Endometrium (tissue), 2 donors: Measurements from ENCODE around the gene IL17B.

ENCODE experiments used
- FAIRE-seq: peaks from 2 replicates; lab custom pipeline; 2012; peaks lifted over from hg19 to GRCh38; lab: Jason Lieb, UNC
- donor health status: control.
- donor health status: control.

The IL17B gene

GRCh38 chr5:149357370-149358293 is 21.5 kb downstream of the IL17B start, which contains the start of gene PCYOX1L:
PCYOX1L (plus strand) TSS chr5:149358046; CDS start chr5:149358069, 23 bp downstream.
- FAIRE-seq, result no peak

DNA sequence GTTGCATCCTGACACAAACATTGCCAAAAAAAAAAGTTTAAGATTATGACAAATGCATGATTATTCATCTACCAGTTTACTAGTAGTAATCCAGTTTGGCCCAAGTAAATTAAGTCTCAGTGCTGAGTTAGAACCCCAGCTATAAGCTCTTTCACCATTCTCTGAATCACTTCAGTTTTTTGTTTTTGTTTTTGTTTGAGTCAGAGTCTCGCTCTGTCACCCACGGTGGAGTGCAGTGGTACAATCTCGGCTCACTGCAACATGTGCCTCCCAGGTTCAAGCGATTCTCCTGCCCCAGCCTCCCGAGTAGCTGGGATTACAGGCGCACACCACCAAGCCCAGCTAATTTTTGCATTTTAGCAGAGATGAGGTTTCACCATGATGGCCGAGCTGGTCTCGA is 22.7 kb downstream of the IL17B start:
- no peak for FAIRE-seq

DNA sequence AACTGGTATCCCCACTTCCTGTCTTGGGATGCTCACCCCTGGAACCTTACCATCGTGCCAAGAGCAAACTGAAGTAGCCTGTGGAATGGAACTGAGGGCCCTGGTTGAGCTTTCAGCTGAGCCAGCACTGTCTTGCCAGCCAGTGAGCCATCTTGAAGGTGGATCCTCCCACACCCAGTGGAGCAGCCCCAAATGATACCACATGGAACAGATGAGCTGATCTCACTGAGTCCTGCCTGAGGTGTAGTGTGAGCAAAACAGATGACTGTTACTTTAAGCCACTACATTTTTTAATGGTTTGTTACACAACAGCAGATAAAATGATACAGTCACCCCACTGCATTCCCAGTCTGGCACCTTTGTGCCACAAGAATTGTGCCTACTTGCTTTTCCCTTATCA is 23.4 kb downstream of the IL17B start:
- no peak for FAIRE-seq

DNA sequence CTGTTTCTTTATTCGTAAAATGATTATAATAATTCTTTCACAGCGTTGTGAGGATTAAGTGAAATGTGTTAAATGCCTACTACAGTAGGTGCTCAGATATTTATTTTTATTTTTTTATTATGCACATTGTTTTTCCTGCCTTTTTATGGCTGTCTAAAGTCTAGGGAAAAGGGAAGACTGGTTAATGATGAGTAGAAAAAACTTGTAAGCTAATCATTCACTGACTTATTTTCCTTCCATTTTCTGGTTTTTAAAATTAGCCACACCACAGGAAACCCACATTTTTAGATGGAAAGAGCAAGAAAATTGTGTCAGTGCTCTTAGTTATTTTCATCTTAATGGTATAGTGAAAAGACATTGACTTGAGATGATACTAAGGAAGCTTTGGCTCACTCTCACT is 25.2 kb downstream of the IL17B start:
- FAIRE-seq, result no peak

DNA sequence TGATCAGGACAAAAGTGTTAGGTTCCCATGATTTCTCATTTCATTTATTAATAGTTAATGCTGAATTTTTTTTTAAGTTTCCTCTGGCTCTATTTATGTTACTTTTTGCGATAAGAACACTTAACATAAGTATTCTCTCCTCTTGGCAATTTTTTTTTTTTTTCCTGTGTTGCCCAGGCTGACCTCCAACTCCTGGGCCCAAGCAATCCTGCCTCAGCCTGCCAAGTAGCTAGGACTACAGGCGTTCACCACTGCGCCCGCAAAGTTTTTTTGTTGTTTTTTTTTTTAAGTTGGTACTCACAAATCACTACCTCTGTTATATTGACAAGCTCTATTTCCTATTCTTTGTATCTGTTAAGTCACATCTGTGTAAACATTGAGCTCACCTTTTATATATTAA is 26.9 kb downstream of the IL17B start:
- no peak for FAIRE-seq

DNA sequence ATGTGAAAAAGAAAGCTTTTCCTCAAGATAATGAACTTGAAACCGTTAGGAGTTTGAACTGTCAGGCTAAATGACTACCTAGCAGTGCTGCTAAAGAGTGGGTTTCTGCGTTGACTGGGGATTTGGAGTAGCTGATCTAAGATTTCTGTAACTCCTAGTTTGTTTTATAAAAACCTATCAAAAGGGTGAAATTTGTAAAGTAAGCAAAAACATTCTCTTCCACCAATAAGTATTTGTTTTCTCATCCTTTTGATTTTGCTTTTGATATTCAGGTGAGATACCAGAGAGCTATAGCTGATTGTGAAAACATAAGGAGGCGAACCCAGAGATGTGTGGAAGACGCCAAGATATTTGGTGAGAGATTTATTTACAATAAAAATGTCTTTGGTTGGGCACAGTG is 29.7 kb downstream of the IL17B start:
- no peak for FAIRE-seq

- FAIRE-seq, result no peak
These were observed 30.6 kb downstream of the IL17B start for GRCh38 chr5:149348518-149348917.

DNA sequence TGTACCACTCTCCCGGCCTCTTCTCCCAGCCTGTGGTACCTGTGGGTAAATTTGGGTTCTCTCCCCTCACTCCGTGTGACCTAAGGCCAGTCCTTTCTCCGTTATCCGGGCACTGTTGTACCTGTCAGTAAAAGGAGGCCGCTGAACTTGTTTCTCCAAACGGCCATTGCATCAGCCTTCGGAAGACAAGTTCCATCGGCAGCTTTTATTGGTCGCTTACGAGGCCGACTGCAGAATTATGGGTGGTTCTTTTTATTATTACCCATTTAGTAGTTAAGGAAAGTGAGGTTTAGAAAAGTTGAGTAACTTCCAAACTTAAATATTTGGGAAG is 33.2 kb downstream of the IL17B start:
- no peak for FAIRE-seq

- peak; percentile 88 for FAIRE-seq
These were observed 33.8 kb downstream of the IL17B start, which contains the start of gene GRPEL2 for GRCh38 chr5:149345147-149345891. GRPEL2 (plus strand) TSS chr5:149345499; CDS start chr5:149345540, 41 bp downstream.

DNA sequence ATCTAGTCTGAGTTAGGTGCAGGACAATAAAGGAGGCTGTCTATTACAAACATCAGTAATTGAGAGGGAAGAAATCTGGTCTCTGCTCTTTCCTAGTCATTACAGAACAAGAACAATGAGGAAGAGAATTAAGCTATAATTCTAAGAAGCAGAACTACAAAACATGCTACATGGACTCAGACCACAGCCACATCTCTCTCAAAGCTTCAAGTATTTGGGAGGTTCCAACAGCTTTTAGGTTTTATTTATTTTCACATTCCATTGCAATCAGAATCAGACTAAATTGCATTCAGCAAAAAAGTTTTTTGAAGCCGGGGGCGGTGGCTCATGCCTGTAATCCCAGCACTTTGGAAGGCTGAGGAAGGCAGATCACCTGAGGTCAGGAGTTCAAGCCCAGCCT is 34.9 kb downstream of the IL17B start:
- no peak for FAIRE-seq

DNA sequence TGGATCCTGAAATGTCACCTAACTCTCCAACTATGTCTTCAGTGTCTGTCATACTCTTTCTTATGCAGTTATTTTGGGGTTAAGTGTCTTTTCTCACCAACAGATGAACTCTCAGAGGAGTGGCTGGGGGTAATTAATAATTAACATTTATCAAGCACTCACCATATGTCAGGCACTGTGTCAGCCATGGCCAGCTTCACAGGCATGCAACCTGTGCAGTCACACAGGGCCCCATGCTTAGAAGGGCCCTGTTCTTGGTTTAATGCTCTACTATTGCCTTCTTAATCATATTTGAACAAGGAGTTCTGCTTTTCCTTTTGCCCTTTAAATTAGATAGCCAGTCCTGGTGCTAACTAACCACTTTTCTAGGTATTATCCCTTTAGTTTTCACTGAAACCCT is 37.2 kb downstream of the IL17B start:
- no peak for FAIRE-seq

- no peak for FAIRE-seq
These were observed 38.2 kb downstream of the IL17B start for GRCh38 chr5:149340920-149341319.

DNA sequence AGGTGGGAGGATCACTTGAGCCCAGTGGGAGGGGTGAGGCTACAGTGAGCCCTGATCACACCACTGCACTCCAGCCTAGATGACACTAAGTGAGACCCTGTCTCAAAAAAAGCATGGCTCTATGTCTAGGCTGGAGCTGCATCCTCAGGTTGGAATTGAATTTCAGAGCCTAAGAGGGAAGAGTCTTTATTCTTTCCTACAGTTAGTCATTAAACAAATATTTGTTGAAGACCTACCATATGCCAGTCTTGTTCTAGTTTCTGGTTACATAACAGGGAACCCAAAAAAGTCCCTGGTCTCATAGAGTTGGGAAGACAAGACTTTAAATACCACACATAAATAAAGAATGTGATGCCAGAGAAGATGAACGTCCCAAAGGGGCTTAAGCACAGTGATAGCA is 40.7 kb downstream of the IL17B start:
- FAIRE-seq, result no peak

DNA sequence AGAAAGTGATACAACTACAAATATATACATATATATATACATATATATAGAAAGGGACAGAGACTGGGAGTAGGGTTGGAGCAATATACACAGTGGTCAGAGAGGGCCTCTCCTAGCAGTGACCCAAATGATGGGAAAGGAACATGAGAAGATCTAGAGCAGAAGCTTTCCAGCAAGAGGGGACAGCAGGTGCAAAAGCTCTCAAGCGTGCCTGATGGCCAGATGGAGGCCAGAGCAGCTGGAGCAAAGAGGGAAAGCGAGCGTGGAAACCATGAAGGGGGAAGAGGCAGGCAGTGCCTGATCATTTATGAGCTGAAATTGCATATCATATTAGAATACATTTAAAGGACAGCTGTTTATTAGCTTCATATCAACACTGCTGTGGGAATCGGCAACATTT is 41.4 kb downstream of the IL17B start:
- FAIRE-seq, result no peak

- FAIRE-seq, result no peak
These were observed 45.2 kb downstream of the IL17B start for GRCh38 chr5:149333711-149334443.

GRCh38 chr5:149328177-149328576 is 50.9 kb downstream of the IL17B start:
- FAIRE-seq, result no peak

DNA sequence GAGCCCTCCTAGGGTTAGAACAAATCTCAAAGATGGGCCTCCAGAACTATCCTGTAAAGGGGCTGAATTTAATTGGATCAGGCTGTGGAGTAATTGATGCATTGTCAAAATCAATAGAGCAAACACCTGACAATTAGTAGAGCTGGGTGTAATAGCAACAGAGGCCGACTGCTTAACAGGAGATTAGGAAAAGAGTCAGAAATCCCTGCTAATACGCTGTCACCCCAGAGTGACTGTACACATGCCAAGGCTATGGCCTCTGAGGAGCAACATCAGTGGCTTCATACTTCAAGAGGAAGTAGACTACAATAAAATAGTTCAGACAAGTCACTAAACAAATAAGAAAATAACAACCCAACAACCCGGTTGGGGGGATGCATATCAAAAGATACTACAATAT is 52.5 kb downstream of the IL17B start:
- FAIRE-seq, result no peak

DNA sequence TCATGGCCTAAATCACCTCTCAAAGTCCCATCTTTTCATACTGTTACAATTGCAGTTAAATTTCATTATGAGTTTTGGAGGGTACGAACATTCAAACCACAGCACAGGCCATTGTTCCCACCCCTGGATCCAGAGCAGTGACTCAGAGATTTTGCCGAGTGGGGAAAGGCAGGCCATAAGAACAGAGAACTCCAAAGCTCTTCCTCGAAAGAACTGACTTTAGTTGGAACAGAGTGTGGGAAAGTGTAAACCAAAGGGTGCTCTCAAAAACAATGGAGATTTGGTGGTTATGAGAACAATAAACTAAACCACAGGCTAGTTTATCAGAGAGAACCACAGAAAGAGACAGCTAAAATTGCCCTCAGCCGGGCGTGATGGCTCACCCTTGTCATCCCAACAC is 53.2 kb downstream of the IL17B start:
- FAIRE-seq, result no peak

- no peak for FAIRE-seq
These were observed 53.8 kb downstream of the IL17B start for GRCh38 chr5:149325166-149325735.

DNA sequence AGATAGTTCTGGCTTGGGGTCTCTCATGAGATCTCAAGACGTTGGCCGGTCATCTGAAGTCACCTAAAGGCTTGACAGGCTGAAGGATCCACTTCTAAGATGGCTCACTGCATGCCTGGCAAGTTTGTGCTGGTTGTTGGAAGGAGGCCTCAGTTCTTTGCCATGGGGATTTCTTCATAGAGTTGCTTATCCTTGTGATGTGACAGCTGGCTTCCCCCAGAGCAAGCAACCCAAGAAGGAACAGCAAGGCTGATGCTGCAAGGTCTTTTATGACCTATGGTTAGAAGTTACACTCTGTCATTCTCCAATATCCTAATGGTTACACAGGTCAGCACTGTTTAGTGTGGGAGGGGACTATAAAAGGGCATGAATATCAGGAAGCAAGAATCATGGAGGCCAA is 54.5 kb downstream of the IL17B start:
- no peak for FAIRE-seq
